VCaP (cell line): ENCODE data around the gene TIGD2.

Experiments used
- H3K27ac ChIP-seq: fragments of 450-650 bp; 2 replicates; pipeline ENCODE4 v1.5.1; 2017
- CTCF ChIP-seq: fragments of 450-650 bp; conservative IDR thresholded peaks from 2 replicates; pipeline ENCODE4 v1.5.1; 2017; ENCODE audit warnings: mild to moderate bottlenecking, moderate library complexity

Gene TIGD2

GRCh38 chr4:89077761-89078160 is 33.6 kb upstream of the TIGD2 start:
- no peak overlapping the region for H3K27ac ChIP-seq
- no peak for TF ChIP-seq CTCF

GRCh38 chr4:89078300-89078699 is 33.0 kb upstream of the TIGD2 start:
- H3K27ac ChIP-seq, result no peak overlapping the region
- TF ChIP-seq CTCF, result no peak

- TF ChIP-seq CTCF, result no peak
- H3K27ac ChIP-seq, result no peak overlapping the region
Measured at GRCh38 chr4:89099034-89099433, 12.3 kb upstream of the TIGD2 start.

- no peak overlapping the region for H3K27ac ChIP-seq
- no peak for TF ChIP-seq CTCF
Measured at GRCh38 chr4:89099471-89099870, 11.9 kb upstream of the TIGD2 start.

GRCh38 chr4:89100853-89101252 is 10.5 kb upstream of the TIGD2 start:
- no peak for TF ChIP-seq CTCF
- no peak overlapping the region for H3K27ac ChIP-seq

- no peak for TF ChIP-seq CTCF
- no peak overlapping the region for H3K27ac ChIP-seq
Measured at GRCh38 chr4:89101256-89102161, 9.8 kb upstream of the TIGD2 start.

- H3K27ac ChIP-seq, result no peak overlapping the region
- TF ChIP-seq CTCF, result no peak
Measured at GRCh38 chr4:89105726-89106125, 5.6 kb upstream of the TIGD2 start.
